ENCODE results near the gene KCNQ5. TPM values are rescaled to one million over a fixed set of nuclear protein-coding genes. Genes with fewer than 3 reads are reported as not detected.

Gene KCNQ5
- total RNA-seq, 2 experiments from 2014 or later, result 2.1 to 2.5 TPM

DNA sequence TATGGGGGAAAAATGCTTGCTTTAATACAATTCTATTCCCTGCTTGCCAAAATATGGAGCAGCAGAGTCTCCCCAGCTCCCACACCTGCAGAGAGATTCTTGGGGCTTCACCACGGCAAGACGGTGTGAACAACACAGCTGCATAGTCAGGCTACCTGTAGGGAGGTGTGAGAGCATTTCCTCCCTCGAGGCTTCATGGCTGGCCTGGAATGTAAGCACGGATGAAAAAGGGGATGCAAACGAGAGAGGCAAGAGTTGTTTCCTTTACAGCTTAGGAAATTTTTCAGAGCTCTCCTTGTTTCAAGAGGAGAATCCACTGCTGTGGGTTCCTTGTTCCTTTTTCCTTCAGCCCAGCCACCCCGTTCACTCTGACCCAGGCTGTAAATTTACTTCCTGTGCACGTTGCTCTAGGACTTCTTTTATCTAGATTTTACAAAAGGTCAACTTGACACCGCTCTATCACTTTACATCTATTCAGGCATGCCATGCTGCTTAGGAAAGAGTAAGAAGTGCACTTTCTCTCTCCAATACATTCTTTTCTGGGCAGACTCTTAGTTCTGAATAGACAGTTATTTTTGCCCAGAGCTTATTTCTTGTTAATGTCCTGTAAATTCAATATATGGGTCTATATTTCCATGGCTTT, 406.4 kb downstream of the KCNQ5 start:
- Mint-ChIP-seq H3K9me3 (no peaks in the 10 kb centered on the region), H3K4me1 (ENCODE audit: low read depth) (no peaks in the 10 kb centered on the region), H3K36me3 (ENCODE audit: low read depth) (no peaks in the 10 kb centered on the region), H3K27ac (no peak overlapping the region), H3K27me3 (no peaks in the 10 kb centered on the region), H3K4me3 (no peak overlapping the region)
- DNase-seq, result no peak
- no peak for TF ChIP-seq CTCF (IDR thresholded peaks at IDR 0.05)
- intact Hi-C loops (cut with DNase I, micrococcal nuclease), result no loop called here
- no peak overlapping the region for H3K27ac ChIP-seq (ENCODE audit: low read depth in 1 of 2, low read length in 2 of 2)
- H3K27me3 ChIP-seq (ENCODE audit: control insufficient read depth in 1 of 2, insufficient read depth in 2 of 2, low read length in 2 of 2), result no peaks in the 10 kb centered on the region
- H3K9me3 ChIP-seq (ENCODE audit: control insufficient read depth in 1 of 2, insufficient read depth in 1 of 2, low read length in 2 of 2), result no peaks in the 10 kb centered on the region
- ChIA-PET POLR2A (no interaction called here), CTCF (no interaction called here)
- no peaks in the 10 kb centered on the region for H3K36me3 ChIP-seq (ENCODE audit: insufficient read depth, low read length)
- ATAC-seq (ENCODE audit: poor library complexity), result no peak
- H3K4me3 ChIP-seq (ENCODE audit: low read length), result no peak overlapping the region
- no peaks in the 10 kb centered on the region for H3K4me1 ChIP-seq (ENCODE audit: insufficient read depth, low read length)

DNA sequence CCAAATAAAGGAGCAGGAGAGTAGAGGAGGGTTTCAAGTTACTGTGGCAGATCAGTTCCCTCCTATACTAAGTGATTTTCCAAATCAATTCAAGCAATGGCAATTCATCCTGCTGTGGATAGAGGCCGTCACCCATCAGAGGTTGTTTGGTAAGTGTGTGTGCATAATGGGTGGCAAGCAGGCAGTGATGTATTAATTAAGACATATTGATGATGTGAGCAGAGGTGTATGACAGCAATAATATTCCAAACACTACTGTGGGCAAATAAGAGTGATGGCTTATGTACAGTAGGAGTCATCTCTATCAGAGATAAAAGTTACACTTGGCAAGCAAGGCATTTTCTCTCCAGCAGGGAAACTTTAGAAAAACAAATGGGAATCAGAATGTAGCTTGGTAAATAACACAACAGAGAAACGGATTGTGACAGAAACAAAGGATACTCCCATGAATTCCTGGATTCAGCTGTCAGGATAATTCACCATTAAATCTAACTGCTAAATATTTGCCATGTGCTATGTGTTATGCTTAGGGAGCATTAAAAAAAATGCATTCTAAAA, 407.1 kb downstream of the KCNQ5 start:
- POLR2A ChIA-PET, result no interaction called here
- H3K27ac Mint-ChIP-seq, result no peak overlapping the region
- H3K4me3 Mint-ChIP-seq, result no peak overlapping the region
- Histone ChIP-seq H3K4me1 (ENCODE audit: insufficient read depth, low read length) (no peaks in the 10 kb centered on the region), H3K36me3 (ENCODE audit: insufficient read depth, low read length) (no peaks in the 10 kb centered on the region), H3K27ac (ENCODE audit: low read depth in 1 of 2, low read length in 2 of 2) (no peak overlapping the region), H3K9me3 (ENCODE audit: control insufficient read depth in 1 of 2, insufficient read depth in 1 of 2, low read length in 2 of 2) (no peaks in the 10 kb centered on the region), H3K27me3 (ENCODE audit: control insufficient read depth in 1 of 2, insufficient read depth in 2 of 2, low read length in 2 of 2) (no peaks in the 10 kb centered on the region), H3K4me3 (ENCODE audit: low read length) (no peak overlapping the region)
- intact Hi-C loops (cut with DNase I, micrococcal nuclease), result no loop called here
- CTCF ChIA-PET, result no interaction called here
- no peaks in the 10 kb centered on the region for H3K4me1 Mint-ChIP-seq (ENCODE audit: low read depth)
- no peak for TF ChIP-seq CTCF (IDR thresholded peaks at IDR 0.05)
- no peak for ATAC-seq (ENCODE audit: poor library complexity)
- H3K9me3 Mint-ChIP-seq, result no peaks in the 10 kb centered on the region
- H3K36me3 Mint-ChIP-seq (ENCODE audit: low read depth), result no peaks in the 10 kb centered on the region
- no peaks in the 10 kb centered on the region for H3K27me3 Mint-ChIP-seq
- no peak for DNase-seq

GRCh38 chr6:73030257-73030656, 408.4 kb downstream of the KCNQ5 start:
- H3K4me1 Mint-ChIP-seq (ENCODE audit: low read depth), result no peaks in the 10 kb centered on the region
- ATAC-seq (ENCODE audit: poor library complexity) (no peak), DNase-seq (no peak)
- Histone ChIP-seq H3K36me3 (ENCODE audit: insufficient read depth, low read length) (no peaks in the 10 kb centered on the region), H3K4me1 (ENCODE audit: insufficient read depth, low read length) (no peaks in the 10 kb centered on the region), H3K27me3 (ENCODE audit: control insufficient read depth in 1 of 2, insufficient read depth in 2 of 2, low read length in 2 of 2) (no peaks in the 10 kb centered on the region), H3K9me3 (ENCODE audit: control insufficient read depth in 1 of 2, insufficient read depth in 1 of 2, low read length in 2 of 2) (no peaks in the 10 kb centered on the region), H3K4me3 (ENCODE audit: low read length) (no peak overlapping the region), H3K27ac (ENCODE audit: low read depth in 1 of 2, low read length in 2 of 2) (no peak overlapping the region)
- ChIA-PET POLR2A (no interaction called here), CTCF (no interaction called here)
- H3K4me3 Mint-ChIP-seq, result no peak overlapping the region
- intact Hi-C loops (cut with DNase I, micrococcal nuclease), result no loop called here
- no peaks in the 10 kb centered on the region for H3K36me3 Mint-ChIP-seq (ENCODE audit: low read depth)
- TF ChIP-seq CTCF (IDR thresholded peaks at IDR 0.05), result no peak
- H3K27ac Mint-ChIP-seq, result no peak overlapping the region
- H3K9me3 Mint-ChIP-seq, result no peaks in the 10 kb centered on the region
- H3K27me3 Mint-ChIP-seq, result no peaks in the 10 kb centered on the region

Measured in CD4-positive, alpha-beta T cell (primary cell).